GM18867 (cell line): ENCODE measurements around the gene BHLHA15.
"Not testable (repeated sequence)": the region's sequence is repeated elsewhere in the genome, so short reads cannot be mapped to it uniquely, and the experiment has no call there.

Source experiments
- ATAC-seq: cut with Tn5 transposase; IDR thresholded peaks from one replicate; pipeline ENCODE4 v1.9.1; 2021; ENCODE audit warnings: mild to moderate bottlenecking, moderate library complexity; ENCODE audit not compliant: unreplicated experiment

BHLHA15 gene

GRCh38 chr7:98206451-98207330, 4.5 kb upstream of the BHLHA15 start:
- no peak for ATAC-seq

- ATAC-seq = no peak
Observed at GRCh38 chr7:98209166-98209920, 1.9 kb upstream of the BHLHA15 start.

- no peak for ATAC-seq
Observed at GRCh38 chr7:98210513-98211220, 572 bp upstream of the BHLHA15 start.

- peak; percentile 13 for ATAC-seq
Observed at GRCh38 chr7:98211676-98212531, 665 bp downstream of the BHLHA15 start.

- ATAC-seq = no peak
Observed at GRCh38 chr7:98212532-98213041, 1.3 kb downstream of the BHLHA15 start.

GRCh38 chr7:98213296-98213887, 2.2 kb downstream of the BHLHA15 start:
- no peak for ATAC-seq

- ATAC-seq = no peak
Observed at GRCh38 chr7:98213888-98214810, 2.9 kb downstream of the BHLHA15 start.

GRCh38 chr7:98214811-98215321, 3.6 kb downstream of the BHLHA15 start:
- no peak for ATAC-seq

GRCh38 chr7:98215561-98216495, 4.6 kb downstream of the BHLHA15 start:
- no peak for ATAC-seq

GRCh38 chr7:98216941-98217622, 5.8 kb downstream of the BHLHA15 start:
- ATAC-seq = no peak

GRCh38 chr7:98217623-98218582, 6.7 kb downstream of the BHLHA15 start:
- no peak for ATAC-seq

GRCh38 chr7:98219382-98219781, 8.1 kb downstream of the BHLHA15 start:
- not testable (repeated sequence) for ATAC-seq

GRCh38 chr7:98221611-98222532, 10.6 kb downstream of the BHLHA15 start:
- no peak for ATAC-seq

GRCh38 chr7:98222533-98223195, 11.4 kb downstream of the BHLHA15 start:
- ATAC-seq = no peak
